Parathyroid adenoma (tissue), 2 donors: ENCODE results near the gene HABP2.

Experiments
- H2AFZ ChIP-seq: fragments of 300-600 bp; sonication (generic); one replicate; pipeline ENCODE4 v1.7.0; 2017; ENCODE audit warnings: antibody characterized with exemption, mild to moderate bottlenecking
- H3K27ac ChIP-seq: fragments of 300-600 bp; sonication (generic); one replicate; pipeline ENCODE4 v1.7.0; 2017
- H3K27me3 ChIP-seq: fragments of 300-600 bp; sonication (generic); one replicate; pipeline ENCODE4 v1.7.0; 2017; ENCODE audit warnings: low read length; ENCODE audit not compliant: control insufficient read depth, insufficient read depth
- H3K36me3 ChIP-seq: fragments of 300-600 bp; sonication (generic); one replicate; pipeline ENCODE4 v1.7.0; 2017; ENCODE audit warnings: low read length; ENCODE audit not compliant: control insufficient read depth, insufficient read depth
- H3K4me1 ChIP-seq: fragments of 300-600 bp; sonication (generic); one replicate; pipeline ENCODE4 v1.7.0; 2017; ENCODE audit warnings: control low read depth
- H3K4me2 ChIP-seq: fragments of 300-600 bp; sonication (generic); one replicate; pipeline ENCODE4 v1.7.0; 2017; ENCODE audit warnings: low read length
- H3K4me3 ChIP-seq: fragments of 300-600 bp; sonication (generic); one replicate; pipeline ENCODE4 v1.7.0; 2017; ENCODE audit warnings: low read depth, low read length
- H3K79me2 ChIP-seq: fragments of 300-600 bp; sonication (generic); one replicate; pipeline ENCODE4 v1.7.0; 2017; ENCODE audit warnings: control low read depth
- H3K9ac ChIP-seq: fragments of 300-600 bp; sonication (generic); one replicate; pipeline ENCODE4 v1.7.0; 2017; ENCODE audit warnings: mild to moderate bottlenecking
- H3K9me3 ChIP-seq: fragments of 300-600 bp; sonication (generic); one replicate; pipeline ENCODE4 v1.7.0; 2017; ENCODE audit warnings: low read length; ENCODE audit not compliant: control insufficient read depth
- CTCF ChIP-seq: fragments of 300-600 bp; sonication (generic); IDR thresholded peaks from one replicate; pipeline ENCODE4 v1.7.0; 2017; ENCODE audit warnings: antibody characterized with exemption, mild to moderate bottlenecking
- donor health status: primary hyperparathyroidism.

The HABP2 gene

GRCh38 chr10:113540845-113541548 lies 11.9 kb upstream of the HABP2 start:
- Histone ChIP-seq H3K4me1 (no peaks in the 10 kb centered on the region), H3K9ac (no peak overlapping the region), H3K9me3 (no peaks in the 10 kb centered on the region), H3K36me3 (no peaks in the 10 kb centered on the region), H3K27ac (no peak overlapping the region), H3K4me2 (no peak overlapping the region), H2AFZ (no peak overlapping the region), H3K79me2 (no peaks in the 10 kb centered on the region), H3K4me3 (no peak overlapping the region), H3K27me3 (no peaks in the 10 kb centered on the region)
- TF ChIP-seq CTCF = no peak

GRCh38 chr10:113541549-113541927 lies 11.3 kb upstream of the HABP2 start:
- Histone ChIP-seq H2AFZ (no peak overlapping the region), H3K36me3 (no peaks in the 10 kb centered on the region), H3K9me3 (no peaks in the 10 kb centered on the region), H3K27me3 (no peaks in the 10 kb centered on the region), H3K79me2 (no peaks in the 10 kb centered on the region), H3K4me2 (no peak overlapping the region), H3K27ac (no peak overlapping the region), H3K9ac (no peak overlapping the region), H3K4me1 (no peaks in the 10 kb centered on the region), H3K4me3 (no peak overlapping the region)
- TF ChIP-seq CTCF = no peak

DNA sequence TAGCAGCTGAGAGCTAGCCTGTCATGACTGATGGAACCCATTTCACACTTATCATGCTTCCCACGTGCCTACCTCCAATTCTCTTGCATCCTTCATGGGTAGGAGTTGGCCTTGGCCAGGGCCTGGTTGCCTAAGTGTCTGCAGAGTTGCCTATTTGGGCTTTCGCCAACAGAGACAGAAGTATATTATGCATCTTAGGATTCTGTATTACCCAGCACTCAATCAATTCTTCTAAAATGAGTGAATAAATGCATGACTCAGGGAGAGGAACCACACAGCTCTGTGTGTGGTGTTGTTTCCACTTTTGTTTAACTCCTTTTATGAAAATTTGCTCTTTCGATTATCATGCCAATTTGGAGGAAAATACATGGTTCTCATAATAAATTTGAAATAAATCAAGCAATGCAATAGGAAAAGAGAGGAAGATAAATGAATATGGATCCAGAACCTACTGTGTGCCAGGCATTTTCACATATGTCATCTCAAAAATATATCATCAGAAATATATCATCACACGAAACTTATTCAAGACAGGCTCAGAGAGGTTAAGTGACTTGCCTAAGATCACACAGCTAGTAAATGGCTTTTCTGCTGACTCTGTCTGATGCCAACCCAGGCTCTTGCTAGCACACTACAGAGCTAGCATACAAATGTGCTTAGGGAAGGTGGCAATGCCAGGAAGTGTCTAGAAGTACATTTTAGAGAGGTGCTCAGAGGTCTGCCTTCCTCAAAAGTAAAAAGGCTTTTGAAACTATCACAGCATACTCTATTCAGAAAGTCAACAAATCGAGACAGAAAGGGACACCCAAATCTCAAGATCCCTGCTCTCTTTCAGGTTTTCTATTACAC lies 9.5 kb upstream of the HABP2 start:
- Histone ChIP-seq H3K9me3 (no peaks in the 10 kb centered on the region), H3K79me2 (no peaks in the 10 kb centered on the region), H3K4me1 (no peaks in the 10 kb centered on the region), H3K36me3 (no peaks in the 10 kb centered on the region), H3K4me2 (no peak overlapping the region), H3K27ac (no peak overlapping the region), H3K4me3 (no peak overlapping the region), H3K27me3 (no peaks in the 10 kb centered on the region), H3K9ac (no peak overlapping the region), H2AFZ (no peak overlapping the region)
- no peak for TF ChIP-seq CTCF

- no peak overlapping the region for H2AFZ ChIP-seq
- H3K27ac ChIP-seq = no peak overlapping the region
- no peaks in the 10 kb centered on the region for H3K79me2 ChIP-seq
- H3K36me3 ChIP-seq = no peaks in the 10 kb centered on the region
- no peak for TF ChIP-seq CTCF
- no peak overlapping the region for H3K9ac ChIP-seq
- H3K9me3 ChIP-seq = no peaks in the 10 kb centered on the region
- no peak overlapping the region for H3K4me2 ChIP-seq
- no peaks in the 10 kb centered on the region for H3K4me1 ChIP-seq
- no peaks in the 10 kb centered on the region for H3K27me3 ChIP-seq
- H3K4me3 ChIP-seq = no peak overlapping the region
These were observed 8.5 kb upstream of the HABP2 start for GRCh38 chr10:113544392-113544791.
